ENCODE data around the gene ZNF827. TPM values are rescaled to one million over a fixed set of nuclear protein-coding genes. Genes with fewer than 3 reads are reported as not detected.

ZNF827 gene
- total RNA-seq, 1 experiment from 2014 or later, result 6.3 TPM

DNA sequence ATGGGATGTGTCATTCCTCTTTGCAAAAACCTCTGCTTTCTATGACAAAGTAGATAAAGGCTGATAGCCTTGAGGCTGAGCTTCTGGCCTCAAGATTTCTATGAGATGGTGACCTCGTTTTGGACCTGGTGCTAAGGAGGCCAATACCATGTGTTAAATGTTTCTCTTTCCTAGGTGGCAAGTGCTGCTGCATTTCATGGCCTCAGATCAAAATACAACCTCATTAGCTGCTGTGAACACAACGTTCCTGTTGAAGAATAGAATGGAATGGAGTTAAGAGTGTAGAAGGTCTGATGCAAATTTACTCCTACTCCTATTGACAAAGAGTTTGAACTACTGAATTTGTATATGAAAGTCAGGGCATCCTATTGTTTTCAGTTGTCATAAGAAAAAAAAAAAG, 146.6 kb downstream of the ZNF827 start:
- ChIA-PET CTCF (no interaction called here), POLR2A (no interaction called here)
- TF ChIP-seq POLR2AphosphoS5 (IDR thresholded peaks at IDR 0.05; ENCODE audit: low read depth, low read length) (no peak), TCF7L2 (IDR thresholded peaks at IDR 0.05; ENCODE audit: low read depth, low read length) (no peak), SIN3A (IDR thresholded peaks at IDR 0.05; ENCODE audit: borderline replicate concordance, insufficient read depth, low read depth, low read length) (no peak)
- TF ChIP-seq, protein P1, sequence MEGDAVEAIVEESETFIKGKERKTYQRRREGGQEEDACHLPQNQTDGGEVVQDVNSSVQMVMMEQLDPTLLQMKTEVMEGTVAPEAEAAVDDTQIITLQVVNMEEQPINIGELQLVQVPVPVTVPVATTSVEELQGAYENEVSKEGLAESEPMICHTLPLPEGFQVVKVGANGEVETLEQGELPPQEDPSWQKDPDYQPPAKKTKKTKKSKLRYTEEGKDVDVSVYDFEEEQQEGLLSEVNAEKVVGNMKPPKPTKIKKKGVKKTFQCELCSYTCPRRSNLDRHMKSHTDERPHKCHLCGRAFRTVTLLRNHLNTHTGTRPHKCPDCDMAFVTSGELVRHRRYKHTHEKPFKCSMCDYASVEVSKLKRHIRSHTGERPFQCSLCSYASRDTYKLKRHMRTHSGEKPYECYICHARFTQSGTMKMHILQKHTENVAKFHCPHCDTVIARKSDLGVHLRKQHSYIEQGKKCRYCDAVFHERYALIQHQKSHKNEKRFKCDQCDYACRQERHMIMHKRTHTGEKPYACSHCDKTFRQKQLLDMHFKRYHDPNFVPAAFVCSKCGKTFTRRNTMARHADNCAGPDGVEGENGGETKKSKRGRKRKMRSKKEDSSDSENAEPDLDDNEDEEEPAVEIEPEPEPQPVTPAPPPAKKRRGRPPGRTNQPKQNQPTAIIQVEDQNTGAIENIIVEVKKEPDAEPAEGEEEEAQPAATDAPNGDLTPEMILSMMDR (IDR thresholded peaks at IDR 0.05), result no peak
- TF ChIP-seq, protein P2, sequence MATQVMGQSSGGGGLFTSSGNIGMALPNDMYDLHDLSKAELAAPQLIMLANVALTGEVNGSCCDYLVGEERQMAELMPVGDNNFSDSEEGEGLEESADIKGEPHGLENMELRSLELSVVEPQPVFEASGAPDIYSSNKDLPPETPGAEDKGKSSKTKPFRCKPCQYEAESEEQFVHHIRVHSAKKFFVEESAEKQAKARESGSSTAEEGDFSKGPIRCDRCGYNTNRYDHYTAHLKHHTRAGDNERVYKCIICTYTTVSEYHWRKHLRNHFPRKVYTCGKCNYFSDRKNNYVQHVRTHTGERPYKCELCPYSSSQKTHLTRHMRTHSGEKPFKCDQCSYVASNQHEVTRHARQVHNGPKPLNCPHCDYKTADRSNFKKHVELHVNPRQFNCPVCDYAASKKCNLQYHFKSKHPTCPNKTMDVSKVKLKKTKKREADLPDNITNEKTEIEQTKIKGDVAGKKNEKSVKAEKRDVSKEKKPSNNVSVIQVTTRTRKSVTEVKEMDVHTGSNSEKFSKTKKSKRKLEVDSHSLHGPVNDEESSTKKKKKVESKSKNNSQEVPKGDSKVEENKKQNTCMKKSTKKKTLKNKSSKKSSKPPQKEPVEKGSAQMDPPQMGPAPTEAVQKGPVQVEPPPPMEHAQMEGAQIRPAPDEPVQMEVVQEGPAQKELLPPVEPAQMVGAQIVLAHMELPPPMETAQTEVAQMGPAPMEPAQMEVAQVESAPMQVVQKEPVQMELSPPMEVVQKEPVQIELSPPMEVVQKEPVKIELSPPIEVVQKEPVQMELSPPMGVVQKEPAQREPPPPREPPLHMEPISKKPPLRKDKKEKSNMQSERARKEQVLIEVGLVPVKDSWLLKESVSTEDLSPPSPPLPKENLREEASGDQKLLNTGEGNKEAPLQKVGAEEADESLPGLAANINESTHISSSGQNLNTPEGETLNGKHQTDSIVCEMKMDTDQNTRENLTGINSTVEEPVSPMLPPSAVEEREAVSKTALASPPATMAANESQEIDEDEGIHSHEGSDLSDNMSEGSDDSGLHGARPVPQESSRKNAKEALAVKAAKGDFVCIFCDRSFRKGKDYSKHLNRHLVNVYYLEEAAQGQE (IDR thresholded peaks at IDR 0.05; ENCODE audit: insufficient read depth in 1 of 2, low read depth in 2 of 2, low read length in 1 of 2), result no peak
- in situ Hi-C loops (cut with HindIII; ENCODE audit: low pct_unique_long_range_greater_than_20kb, low sequenced_read_pairs), result no loop called here
- intact Hi-C loops (cut with micrococcal nuclease; ENCODE audit: unreplicated experiment), result no loop called here
- Histone ChIP-seq H3K9me3 (ENCODE audit: control insufficient read depth, insufficient read depth, low read depth, low read length) (no peaks in the 10 kb centered on the region), H3K4me1 (ENCODE audit: control insufficient read depth, insufficient read depth, low read length) (no peaks in the 10 kb centered on the region), H3K4me3 (ENCODE audit: low read depth in 2 of 2, low read length in 2 of 2) (no peak overlapping the region), H3K36me3 (ENCODE audit: control insufficient read depth, insufficient read depth, low read length) (no peaks in the 10 kb centered on the region), H3K27ac (ENCODE audit: low read length) (no peak overlapping the region), H3K27me3 (ENCODE audit: control insufficient read depth, insufficient read depth, low read length) (no peaks in the 10 kb centered on the region)
- BruUV-seq (replicated peaks), result no TSS peak
- ATAC-seq (no peak), DNase-seq (ENCODE audit: low read depth, low spot score) (no peak)

DNA sequence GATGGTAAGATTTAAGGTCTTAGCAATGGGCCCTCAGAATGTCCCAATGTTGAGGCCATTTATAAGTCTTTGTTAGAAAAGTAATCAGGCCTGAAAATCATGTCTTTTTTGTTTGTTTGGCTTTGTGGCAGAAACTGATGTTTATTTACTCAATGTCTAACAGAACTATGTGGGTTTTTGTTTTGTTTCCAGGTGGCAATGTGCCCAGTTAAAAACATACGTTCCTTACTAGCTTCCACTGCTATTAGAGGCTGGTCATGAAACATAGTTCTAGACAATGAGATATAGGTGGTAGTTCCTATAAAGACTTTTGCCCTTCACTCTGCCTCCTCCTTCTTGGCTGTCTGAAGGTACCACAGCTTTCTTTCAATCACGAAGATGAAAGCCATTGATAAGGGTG, 149.9 kb downstream of the ZNF827 start:
- Histone ChIP-seq H3K36me3 (ENCODE audit: control insufficient read depth, insufficient read depth, low read length) (no peaks in the 10 kb centered on the region), H3K27me3 (ENCODE audit: control insufficient read depth, insufficient read depth, low read length) (no peaks in the 10 kb centered on the region), H3K9me3 (ENCODE audit: control insufficient read depth, insufficient read depth, low read depth, low read length) (no peaks in the 10 kb centered on the region), H3K27ac (ENCODE audit: low read length) (no peak overlapping the region), H3K4me3 (ENCODE audit: low read depth in 2 of 2, low read length in 2 of 2) (no peak overlapping the region), H3K4me1 (ENCODE audit: control insufficient read depth, insufficient read depth, low read length) (no peaks in the 10 kb centered on the region)
- no peak for ATAC-seq
- ChIA-PET CTCF (no interaction called here), POLR2A (no interaction called here)
- DNase-seq (ENCODE audit: low read depth, low spot score), result no peak
- in situ Hi-C loops (cut with HindIII; ENCODE audit: low pct_unique_long_range_greater_than_20kb, low sequenced_read_pairs) (no loop called here), intact Hi-C loops (cut with micrococcal nuclease; ENCODE audit: unreplicated experiment) (no loop called here)
- no TSS peak for BruUV-seq (replicated peaks)
- TF ChIP-seq, protein P1 (IDR thresholded peaks at IDR 0.05), result no peak
- TF ChIP-seq, protein P2 (IDR thresholded peaks at IDR 0.05; ENCODE audit: insufficient read depth in 1 of 2, low read depth in 2 of 2, low read length in 1 of 2), result no peak
- TF ChIP-seq SIN3A (IDR thresholded peaks at IDR 0.05; ENCODE audit: borderline replicate concordance, insufficient read depth, low read depth, low read length), result no peak
- no peak for TF ChIP-seq TCF7L2 (IDR thresholded peaks at IDR 0.05; ENCODE audit: low read depth, low read length)
- TF ChIP-seq POLR2AphosphoS5 (IDR thresholded peaks at IDR 0.05; ENCODE audit: low read depth, low read length), result no peak
